ENCODE measurements around the gene ATP11C.
A peak's percentile ranks its signal among the peaks of the same experiment; 100 is the strongest.
"Not testable (repeated sequence)": the region's sequence is repeated elsewhere in the genome, so short reads cannot be mapped to it uniquely, and the experiment has no call there.

The ATP11C gene

GRCh38 chrX:139851730-139852129 lies 81.1 kb downstream of the ATP11C start:
- DNase-seq, result no peak

- DNase-seq, result no peak
Observed at GRCh38 chrX:139850968-139851367, 81.9 kb downstream of the ATP11C start.

- no peak for DNase-seq
Observed at GRCh38 chrX:139844884-139845283, 88.0 kb downstream of the ATP11C start.

GRCh38 chrX:139844163-139844562 lies 88.7 kb downstream of the ATP11C start:
- peak in 1 of 14 donors; percentile 5 for DNase-seq

- DNase-seq, result no peak
Observed at GRCh38 chrX:139842326-139843185, 90.3 kb downstream of the ATP11C start.

- DNase-seq, result not testable (repeated sequence)
Observed at GRCh38 chrX:139836335-139836734, 96.5 kb downstream of the ATP11C start.

- DNase-seq, result no peak
Observed at GRCh38 chrX:139834879-139835278, 98.0 kb downstream of the ATP11C start.

GRCh38 chrX:139832718-139833309 lies 100.0 kb downstream of the ATP11C start:
- DNase-seq, result no peak

GRCh38 chrX:139831675-139832456 lies 101.0 kb downstream of the ATP11C start:
- DNase-seq, result no peak

GRCh38 chrX:139831017-139831416 lies 101.8 kb downstream of the ATP11C start:
- no peak for DNase-seq

- no peak for DNase-seq
Observed at GRCh38 chrX:139828830-139829229, 104.0 kb downstream of the ATP11C start.

GRCh38 chrX:139828033-139828432 lies 104.8 kb downstream of the ATP11C start:
- DNase-seq, result no peak

- peak in 2 of 14 donors; percentile 1 to 3 for DNase-seq
Observed at GRCh38 chrX:139826065-139827044, 106.5 kb downstream of the ATP11C start.

GRCh38 chrX:139825618-139826017 lies 107.2 kb downstream of the ATP11C start:
- DNase-seq, result no peak

- no peak for DNase-seq
Observed at GRCh38 chrX:139823806-139824205, 109.0 kb downstream of the ATP11C start.

GRCh38 chrX:139820358-139820984 lies 112.4 kb downstream of the ATP11C start:
- DNase-seq, result no peak

- DNase-seq, result no peak
Observed at GRCh38 chrX:139816204-139816603, 116.6 kb downstream of the ATP11C start.

GRCh38 chrX:139815771-139816170 lies 117.1 kb downstream of the ATP11C start:
- DNase-seq, result no peak

- DNase-seq, result no peak
Observed at GRCh38 chrX:139811942-139812629, 120.8 kb downstream of the ATP11C start.

- DNase-seq, result no peak
Observed at GRCh38 chrX:139804482-139804881, 128.4 kb downstream of the ATP11C start.

GRCh38 chrX:139803224-139803623 lies 129.6 kb downstream of the ATP11C start:
- no peak for DNase-seq
